ENCODE results near the gene TLCD3B.
A peak's percentile ranks its signal among the peaks of the same experiment; 100 is the strongest.

TLCD3B gene

DNA sequence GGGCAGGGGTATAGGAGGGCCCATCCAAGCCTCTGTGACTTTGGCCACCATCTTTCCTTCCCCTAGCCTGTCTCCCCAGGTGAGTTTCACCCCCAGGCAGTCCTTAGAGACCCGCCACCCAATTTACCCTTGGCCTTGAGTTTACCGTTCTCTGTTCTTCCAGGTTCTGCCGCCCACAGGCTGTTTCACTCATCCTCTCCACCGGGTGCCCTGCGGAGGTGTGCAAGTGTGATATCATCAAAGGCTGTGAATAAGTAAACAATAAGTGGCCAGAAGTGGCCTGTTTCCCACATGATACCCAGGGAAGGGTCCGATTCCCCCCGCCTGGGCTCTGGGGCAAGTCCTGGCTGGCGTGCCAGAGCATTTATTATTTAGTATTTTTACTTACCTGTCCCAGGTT, 15.1 kb upstream of the TLCD3B start:
- TF ChIP-seq, protein P1, sequence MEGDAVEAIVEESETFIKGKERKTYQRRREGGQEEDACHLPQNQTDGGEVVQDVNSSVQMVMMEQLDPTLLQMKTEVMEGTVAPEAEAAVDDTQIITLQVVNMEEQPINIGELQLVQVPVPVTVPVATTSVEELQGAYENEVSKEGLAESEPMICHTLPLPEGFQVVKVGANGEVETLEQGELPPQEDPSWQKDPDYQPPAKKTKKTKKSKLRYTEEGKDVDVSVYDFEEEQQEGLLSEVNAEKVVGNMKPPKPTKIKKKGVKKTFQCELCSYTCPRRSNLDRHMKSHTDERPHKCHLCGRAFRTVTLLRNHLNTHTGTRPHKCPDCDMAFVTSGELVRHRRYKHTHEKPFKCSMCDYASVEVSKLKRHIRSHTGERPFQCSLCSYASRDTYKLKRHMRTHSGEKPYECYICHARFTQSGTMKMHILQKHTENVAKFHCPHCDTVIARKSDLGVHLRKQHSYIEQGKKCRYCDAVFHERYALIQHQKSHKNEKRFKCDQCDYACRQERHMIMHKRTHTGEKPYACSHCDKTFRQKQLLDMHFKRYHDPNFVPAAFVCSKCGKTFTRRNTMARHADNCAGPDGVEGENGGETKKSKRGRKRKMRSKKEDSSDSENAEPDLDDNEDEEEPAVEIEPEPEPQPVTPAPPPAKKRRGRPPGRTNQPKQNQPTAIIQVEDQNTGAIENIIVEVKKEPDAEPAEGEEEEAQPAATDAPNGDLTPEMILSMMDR (IDR thresholded peaks at IDR 0.05) = no peak

DNA sequence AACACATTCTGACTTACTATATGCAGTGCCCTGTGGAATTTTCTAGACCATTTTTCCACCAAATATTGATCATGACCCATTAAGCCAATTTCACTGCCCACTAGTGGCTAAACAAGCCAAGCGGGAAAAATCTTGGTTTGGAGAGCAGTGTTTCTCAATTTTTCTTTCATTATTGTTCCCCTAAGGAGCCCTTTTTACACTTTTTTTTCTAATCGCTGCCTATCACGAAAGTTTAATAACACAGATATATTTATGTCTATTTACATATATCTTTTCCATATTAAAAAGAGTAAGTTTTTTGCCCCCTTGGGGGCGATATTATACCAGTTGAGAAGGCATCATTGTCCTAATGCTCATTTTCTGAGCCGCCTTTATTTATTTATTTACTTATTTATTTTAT, 10.8 kb upstream of the TLCD3B start:
- TF ChIP-seq, protein P1 (IDR thresholded peaks at IDR 0.05) = peak; percentile 42

GRCh38 chr16:30040221-30040620, 9.2 kb upstream of the TLCD3B start:
- TF ChIP-seq, protein P1 (IDR thresholded peaks at IDR 0.05) = no peak

- TF ChIP-seq, protein P1 (IDR thresholded peaks at IDR 0.05) = no peak
Measured at GRCh38 chr16:30033270-30033669, 2.2 kb upstream of the TLCD3B start.

DNA sequence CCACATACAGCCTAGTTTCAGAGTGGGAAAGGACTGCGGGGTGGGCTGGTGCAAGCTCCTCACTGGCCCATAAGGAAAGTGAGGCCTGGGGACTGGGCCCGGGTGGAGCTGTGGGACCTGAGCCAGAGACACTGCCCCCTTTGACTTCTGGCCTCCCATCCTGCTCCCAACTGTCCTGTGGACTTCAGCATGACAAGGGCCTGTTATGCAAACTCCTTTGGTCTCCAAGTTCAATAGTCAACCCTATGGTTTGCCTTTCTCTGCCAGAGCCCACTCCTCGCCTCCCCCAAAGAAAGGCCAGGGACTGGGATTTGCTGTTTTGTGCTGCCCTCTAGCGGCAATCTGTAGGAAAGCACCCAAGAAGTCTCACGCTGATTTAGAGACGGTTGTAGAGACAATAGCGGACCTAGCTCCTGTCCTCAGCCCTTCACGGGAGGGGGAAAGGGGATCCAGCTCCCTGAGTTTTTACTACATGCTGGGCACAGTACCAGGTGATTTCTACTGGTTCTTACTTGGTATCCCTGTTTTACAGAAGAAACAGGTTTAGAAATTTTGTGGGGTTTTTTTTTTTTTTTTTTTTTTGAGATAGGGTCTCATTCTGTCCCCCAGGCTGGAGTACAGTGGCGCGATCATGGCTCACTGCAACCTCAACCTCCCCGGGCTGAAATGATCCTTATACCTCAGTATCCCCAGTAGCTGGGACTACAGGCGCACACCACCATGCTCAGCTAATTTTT, 1.2 kb upstream of the TLCD3B start:
- TF ChIP-seq, protein P1 (IDR thresholded peaks at IDR 0.05) = peak; percentile 88

GRCh38 chr16:30031477-30031918, 427 bp upstream of the TLCD3B start:
- TF ChIP-seq, protein P1 (IDR thresholded peaks at IDR 0.05) = no peak

GRCh38 chr16:30030011-30030685, 923 bp downstream of the TLCD3B start:
- TF ChIP-seq, protein P1 (IDR thresholded peaks at IDR 0.05) = no peak
